G401 (cell line): Measurements from ENCODE around the gene TTC24. TPM values are rescaled to one million over a fixed set of nuclear protein-coding genes. Genes with fewer than 3 reads are reported as not detected.
"Not testable (repeated sequence)": the region's sequence is repeated elsewhere in the genome, so short reads cannot be mapped to it uniquely, and the experiment has no call there.

Source experiments
- DNase-seq: peaks from one replicate; pipeline ENCODE4 v3.0.0-alpha.2; 2015; ENCODE audit warnings: low spot score
- in situ Hi-C: cut with HindIII; loops from 2 replicates; pipeline ENCODE4 v1.10.0; 2016; ENCODE audit warnings: low sequenced_read_pairs, mixed read lengths
- total RNA-seq: library from RNA; depleted of rRNA; stranded (reverse); fragments of >200 nt; shearing (Covaris generic); gene quantifications from 2 replicates; pipeline ENCODE4 v1.2.3, GENCODE V29; 2014

The TTC24 gene
- total RNA-seq, 1 experiment from 2014 or later: not detected

GRCh38 chr1:156552937-156553336 is 26.6 kb upstream of the TTC24 start:
- in situ Hi-C loops, DNase-seq: not testable (repeated sequence)

GRCh38 chr1:156553860-156554485 is 25.6 kb upstream of the TTC24 start:
- in situ Hi-C loops: no loop called here

GRCh38 chr1:156554971-156555370 is 24.6 kb upstream of the TTC24 start:
- DNase-seq: no peak
- in situ Hi-C loops: no loop called here

More at GRCh38 chr1:156553860-156554485, 25.6 kb upstream of the TTC24 start:
- no peak for DNase-seq

DNA sequence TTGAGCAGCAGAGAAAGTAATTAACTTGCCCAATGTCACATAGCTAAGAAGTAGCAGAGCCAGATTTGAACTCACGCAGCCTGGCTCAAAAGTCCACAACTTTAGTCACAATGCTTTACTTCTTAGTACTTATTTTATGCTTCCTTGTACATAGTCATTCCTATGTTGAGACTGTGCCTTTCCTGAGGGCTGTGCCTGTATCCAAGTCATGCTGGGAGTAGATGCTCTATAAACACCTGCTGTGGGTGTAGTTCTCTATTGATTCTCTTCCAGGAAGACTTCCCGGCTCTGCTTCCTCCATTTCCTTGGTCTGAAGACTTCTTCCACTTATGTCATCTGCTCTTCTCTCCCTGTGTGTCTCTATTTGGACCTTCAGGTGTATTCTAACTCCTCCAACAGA is 23.8 kb upstream of the TTC24 start:
- in situ Hi-C loops: no loop called here
- no peak for DNase-seq

- in situ Hi-C loops: no loop called here
- DNase-seq: no peak
Observed at GRCh38 chr1:156556354-156556753, 23.2 kb upstream of the TTC24 start.

DNA sequence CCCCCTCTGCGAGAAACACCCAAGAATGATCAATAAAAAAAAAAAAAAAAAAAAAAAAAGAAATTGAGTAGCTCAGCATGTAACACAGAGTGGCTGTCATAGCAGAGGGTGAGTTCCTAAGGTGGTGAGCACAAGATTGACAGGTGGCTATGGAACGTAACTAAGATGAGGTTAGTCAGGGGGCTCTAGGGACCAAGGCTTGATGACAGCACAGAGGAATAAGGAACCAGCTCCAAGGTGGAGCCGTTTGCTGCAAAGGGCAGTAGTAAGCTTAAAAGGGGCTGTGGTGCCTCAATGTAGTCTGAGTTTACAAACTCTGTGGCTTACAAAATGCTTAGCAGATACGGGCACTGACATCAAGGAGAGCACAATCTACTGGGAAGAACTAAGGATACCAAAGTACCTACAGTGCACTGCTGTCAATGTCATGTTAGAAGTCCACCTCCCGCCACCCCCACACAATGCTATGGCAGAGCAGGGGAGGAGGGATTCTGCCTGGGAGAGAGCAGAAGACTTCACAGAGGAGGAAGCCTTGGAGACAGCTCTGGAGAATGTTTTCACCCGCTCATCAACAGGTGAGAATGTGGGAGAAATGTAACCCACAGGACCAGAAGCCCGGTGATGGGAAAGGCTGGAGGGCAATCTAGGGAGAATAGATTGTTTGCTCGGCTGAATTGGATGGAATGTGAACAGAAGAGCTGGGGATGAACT is 20.3 kb upstream of the TTC24 start:
- in situ Hi-C loops: no loop called here
- DNase-seq: no peak

GRCh38 chr1:156559797-156560385 is 19.6 kb upstream of the TTC24 start:
- DNase-seq: no peak
- in situ Hi-C loops: no loop called here

DNA sequence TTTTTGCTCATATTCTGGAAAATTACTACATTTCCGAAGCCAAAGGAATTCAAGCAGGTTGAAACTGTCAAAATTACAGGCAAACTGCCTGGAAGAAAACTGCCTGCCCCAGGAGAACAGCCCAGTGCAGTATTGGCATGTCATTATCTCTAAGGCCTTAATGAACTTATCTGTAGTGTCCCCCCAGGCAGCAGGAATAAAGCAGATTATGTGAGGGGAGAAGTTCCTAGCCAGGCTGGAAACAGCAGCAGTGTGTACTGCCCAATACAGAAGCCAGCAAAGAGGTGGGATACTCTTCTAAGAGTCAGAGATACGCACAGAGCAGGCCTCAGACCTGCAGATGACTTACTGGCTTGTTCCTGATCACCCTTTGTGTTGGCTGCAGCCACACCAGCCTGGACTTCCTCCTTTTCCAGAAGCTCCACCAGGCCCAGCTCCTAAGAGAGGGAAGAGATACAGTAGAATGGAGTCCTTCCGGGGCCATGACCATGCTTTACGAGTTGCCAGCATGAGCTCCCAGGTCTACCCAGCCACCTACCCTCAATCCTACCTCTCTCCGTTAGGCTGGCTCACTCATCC is 18.8 kb upstream of the TTC24 start:
- no peak for DNase-seq
- in situ Hi-C loops: no loop called here

- DNase-seq: no peak
- in situ Hi-C loops: no loop called here
Observed at GRCh38 chr1:156565519-156565918, 14.0 kb upstream of the TTC24 start.

DNA sequence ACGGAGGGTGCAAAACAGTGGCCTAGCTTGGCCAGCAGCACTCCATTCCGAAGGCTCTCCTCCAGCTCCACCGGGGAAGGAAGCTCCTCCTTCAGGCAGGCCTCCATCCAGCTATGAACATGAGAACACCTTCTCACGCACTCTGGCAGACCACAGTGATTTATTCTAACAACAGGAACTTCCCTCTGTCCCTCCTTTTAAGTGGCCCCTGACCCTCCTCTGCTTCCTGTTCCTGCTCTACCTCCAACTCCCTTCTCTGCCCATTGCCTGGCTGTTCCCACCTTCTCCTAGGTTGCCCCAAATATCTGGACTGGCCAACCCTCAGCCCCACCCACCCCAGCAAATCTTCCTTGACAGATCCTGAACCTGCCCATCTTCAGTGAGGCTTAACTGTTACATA is 13.1 kb upstream of the TTC24 start:
- no peak for DNase-seq
- in situ Hi-C loops: no loop called here

- DNase-seq: no peak
Observed at GRCh38 chr1:156571261-156571852, 8.2 kb upstream of the TTC24 start.

GRCh38 chr1:156571919-156572662 is 7.4 kb upstream of the TTC24 start, which contains the start of gene IQGAP3:
IQGAP3 (minus strand) TSS chr1:156572565; CDS start chr1:156572529, 36 bp downstream.
- in situ Hi-C loops: no loop called here
- peak; percentile 87 for DNase-seq

More at GRCh38 chr1:156571261-156571852, 8.2 kb upstream of the TTC24 start:
- in situ Hi-C loops: no loop called here

DNA sequence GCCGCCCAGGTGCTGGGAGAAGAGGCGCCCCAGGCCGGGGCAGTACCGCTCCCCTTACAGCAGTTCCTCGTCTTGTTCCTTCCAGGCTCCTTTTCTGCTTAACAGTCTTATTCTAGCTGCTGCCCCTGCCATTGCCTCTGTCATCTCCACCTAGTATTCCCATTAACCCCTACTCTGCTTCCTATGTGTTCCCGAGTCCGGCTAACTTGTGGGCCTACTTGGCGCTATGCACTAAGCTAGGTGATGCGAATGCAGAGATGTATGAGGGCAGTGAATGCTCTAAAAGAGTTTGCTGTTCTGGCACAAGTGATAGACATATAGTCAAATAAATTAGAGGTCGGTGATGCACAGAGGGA is 6.9 kb upstream of the TTC24 start:
- in situ Hi-C loops: no loop called here
- no peak for DNase-seq

- in situ Hi-C loops: no loop called here
Observed at GRCh38 chr1:156574039-156574633, 5.4 kb upstream of the TTC24 start.

GRCh38 chr1:156577550-156577949 is 2.0 kb upstream of the TTC24 start:
- no peak for DNase-seq
- in situ Hi-C loops: no loop called here

More at GRCh38 chr1:156574039-156574633, 5.4 kb upstream of the TTC24 start:
- DNase-seq: no peak

- DNase-seq: no peak
- in situ Hi-C loops: no loop called here
Observed at GRCh38 chr1:156578055-156578454, 1.5 kb upstream of the TTC24 start.

GRCh38 chr1:156581661-156582387 is 2.3 kb downstream of the TTC24 start:
- in situ Hi-C loops: no loop called here
- no peak for DNase-seq

DNA sequence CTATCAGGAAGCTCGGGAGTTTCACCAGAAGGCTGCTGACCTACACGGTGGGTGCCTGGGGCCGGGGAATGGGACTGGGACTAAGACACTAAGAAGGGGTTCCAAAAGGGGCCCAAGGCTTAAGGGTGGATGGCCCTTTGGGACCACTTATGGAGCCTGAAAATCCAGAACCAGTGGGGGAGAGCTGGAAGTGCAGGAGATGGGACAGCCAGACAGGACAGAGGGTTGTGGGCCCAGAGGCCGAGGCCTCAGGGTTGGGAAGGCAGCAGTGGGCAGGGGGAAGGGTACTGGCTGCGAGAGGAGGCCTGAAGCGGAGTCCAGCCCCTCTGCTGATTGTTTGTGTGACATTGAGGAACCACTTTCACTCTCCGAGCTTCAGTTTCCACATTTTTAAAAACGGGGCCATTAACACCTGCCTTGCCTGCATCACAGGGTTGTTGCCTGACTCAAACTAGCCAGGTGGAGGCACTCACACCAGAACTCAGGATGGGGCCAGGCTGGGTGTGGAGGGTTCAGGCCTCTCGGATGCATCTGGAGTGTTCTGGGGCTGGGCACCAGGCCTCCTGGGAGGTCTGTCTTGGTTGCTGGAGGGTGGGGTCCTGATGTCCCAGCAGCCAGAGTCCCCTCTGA is 3.0 kb downstream of the TTC24 start:
- no peak for DNase-seq
- in situ Hi-C loops: no loop called here
